MG63 (cell line): ENCODE results near the gene IL1A. TPM values are rescaled to one million over a fixed set of nuclear protein-coding genes. Genes with fewer than 3 reads are reported as not detected.

ENCODE experiments used
- DNase-seq: peaks from one replicate; pipeline ENCODE4 v3.0.0-alpha.2; 2020
- H3K27me3 ChIP-seq: fragments of 250-450 bp; sonication (Bioruptor Pico); 2 replicates; pipeline ENCODE4 v1.5.1; 2020; ENCODE audit warnings: mild to moderate bottlenecking, moderate library complexity
- H3K36me3 ChIP-seq: fragments of 250-450 bp; sonication (Bioruptor Pico); 2 replicates; pipeline ENCODE4 v1.5.1; 2020; ENCODE audit warnings: mild to moderate bottlenecking, moderate library complexity
- H3K4me3 ChIP-seq: fragments of 250-450 bp; sonication (Bioruptor Pico); 2 replicates; pipeline ENCODE4 v1.5.1; 2020; ENCODE audit warnings: mild to moderate bottlenecking, moderate library complexity
- H3K9me3 ChIP-seq: fragments of 250-450 bp; sonication (Bioruptor Pico); 2 replicates; pipeline ENCODE4 v1.5.1; 2020; ENCODE audit warnings: mild to moderate bottlenecking, moderate library complexity
- total RNA-seq: library from RNA; depleted of rRNA; stranded (reverse); fragments of >200 nt; shearing (Covaris generic); gene quantifications from 2 replicates; pipeline ENCODE4 v1.2.3, GENCODE V29; 2014; ENCODE audit warnings: low replicate concordance

The IL1A gene
- total RNA-seq, 1 experiment from 2014 or later, result 2.1 TPM

- no peak overlapping the region for H3K4me3 ChIP-seq
- no peak for DNase-seq
- H3K36me3 ChIP-seq, result no peaks in the 10 kb centered on the region; the same call in 1 of the 2 replicates
- no peaks in the 10 kb centered on the region for H3K27me3 ChIP-seq
- no peaks in the 10 kb centered on the region for H3K9me3 ChIP-seq
Observed at GRCh38 chr2:112821682-112822081, 37.4 kb upstream of the IL1A start.

DNA sequence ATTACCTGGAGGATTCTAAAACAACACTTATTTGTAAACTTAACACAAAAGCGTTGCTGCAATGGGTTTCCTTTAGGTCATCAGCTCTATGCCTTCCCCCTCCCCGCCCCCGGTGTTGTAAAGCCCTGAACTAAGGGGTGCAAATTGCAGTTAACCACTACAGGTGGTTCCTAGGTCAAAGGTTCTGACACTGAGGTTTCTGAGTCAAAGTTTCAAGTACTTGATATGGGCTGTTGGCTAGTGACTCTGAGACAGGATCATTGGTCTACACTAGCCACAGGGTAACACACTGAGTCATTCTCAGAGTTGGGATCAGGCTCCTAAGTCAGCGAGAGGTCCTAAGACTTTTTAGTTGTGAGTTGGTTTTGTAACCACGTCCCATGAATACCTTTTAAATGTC is 36.8 kb upstream of the IL1A start:
- Histone ChIP-seq H3K4me3 (no peak overlapping the region), H3K36me3 (no peaks in the 10 kb centered on the region; the same call in 1 of the 2 replicates), H3K9me3 (no peaks in the 10 kb centered on the region), H3K27me3 (no peaks in the 10 kb centered on the region)
- no peak for DNase-seq

DNA sequence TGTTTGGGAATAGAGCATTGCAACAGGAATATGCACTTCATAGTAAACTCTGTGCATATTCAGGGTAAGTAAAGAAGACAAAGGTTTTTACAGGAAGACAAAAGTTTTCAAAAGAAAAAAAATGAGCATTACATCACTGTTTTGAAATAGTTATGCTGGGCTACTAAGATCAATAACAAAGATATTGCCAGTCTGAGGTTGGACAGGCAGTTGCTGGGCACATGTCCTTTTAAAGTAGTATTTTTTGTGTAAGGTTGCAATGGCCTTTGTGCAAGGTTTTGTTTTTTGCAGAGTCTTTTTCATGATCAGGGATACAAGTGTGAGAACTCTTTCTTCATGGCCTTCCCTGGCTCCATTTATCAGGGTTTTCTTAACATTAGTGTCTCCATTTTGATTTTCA is 36.0 kb upstream of the IL1A start:
- no peak overlapping the region for H3K4me3 ChIP-seq
- H3K27me3 ChIP-seq, result no peaks in the 10 kb centered on the region
- no peaks in the 10 kb centered on the region for H3K9me3 ChIP-seq
- DNase-seq, result no peak
- H3K36me3 ChIP-seq, result no peaks in the 10 kb centered on the region; the same call in 1 of the 2 replicates

- Histone ChIP-seq H3K27me3 (no peaks in the 10 kb centered on the region), H3K9me3 (no peaks in the 10 kb centered on the region), H3K4me3 (no peak overlapping the region), H3K36me3 (no peaks in the 10 kb centered on the region)
- DNase-seq, result no peak
Observed at GRCh38 chr2:112819081-112819480, 34.8 kb upstream of the IL1A start.

DNA sequence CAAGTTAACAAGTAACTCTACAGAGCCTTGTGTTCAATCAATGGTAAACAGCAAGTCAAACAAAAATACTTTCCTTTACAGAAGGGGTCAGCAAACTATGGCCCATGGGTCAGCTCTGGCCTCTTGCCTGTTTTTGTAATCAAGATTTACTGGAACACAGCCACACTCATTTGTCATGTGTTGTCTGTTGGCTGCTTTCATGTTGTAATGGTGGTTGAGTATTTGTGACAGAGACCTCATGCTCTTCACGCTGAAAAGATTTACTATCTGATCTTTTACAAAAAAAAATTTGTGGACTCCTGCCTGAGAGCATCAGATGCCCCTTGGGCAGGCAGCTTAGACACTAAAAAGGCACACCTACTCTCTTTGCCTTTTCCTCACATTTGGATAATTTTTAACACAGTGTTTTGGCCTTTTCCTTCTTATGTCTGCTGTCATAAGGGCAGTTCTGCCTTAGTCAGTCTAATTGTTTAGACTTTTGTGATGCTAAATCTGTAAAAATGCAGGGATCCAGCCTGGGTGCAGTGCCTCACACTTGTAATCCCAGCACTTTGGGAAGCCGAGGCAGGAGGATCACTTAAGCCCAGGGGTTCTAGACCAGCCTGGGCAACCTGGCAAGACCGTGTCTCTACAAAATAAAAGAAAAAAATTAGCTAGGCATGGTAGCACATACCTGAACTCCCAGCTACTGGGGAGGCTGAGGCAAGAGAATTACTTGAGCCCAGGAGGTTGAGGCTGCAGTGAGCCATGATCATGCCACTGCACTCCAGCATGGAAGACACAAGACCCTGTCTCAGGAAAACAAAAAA is 34.0 kb upstream of the IL1A start:
- Histone ChIP-seq H3K36me3 (no peaks in the 10 kb centered on the region), H3K4me3 (no peak overlapping the region), H3K27me3 (no peaks in the 10 kb centered on the region), H3K9me3 (no peaks in the 10 kb centered on the region)
- no peak for DNase-seq

- no peak overlapping the region for H3K4me3 ChIP-seq
- no peaks in the 10 kb centered on the region for H3K36me3 ChIP-seq
Observed at GRCh38 chr2:112817082-112817689, 32.9 kb upstream of the IL1A start.

GRCh38 chr2:112814278-112814677 is 30.0 kb upstream of the IL1A start:
- no peaks in the 10 kb centered on the region for H3K36me3 ChIP-seq
- no peaks in the 10 kb centered on the region for H3K9me3 ChIP-seq
- no peaks in the 10 kb centered on the region for H3K27me3 ChIP-seq
- peak; percentile 79 for DNase-seq
- H3K4me3 ChIP-seq, result no peak overlapping the region

More at GRCh38 chr2:112817082-112817689, 32.9 kb upstream of the IL1A start:
- no peaks in the 10 kb centered on the region for H3K27me3 ChIP-seq
- DNase-seq, result no peak
- H3K9me3 ChIP-seq, result no peaks in the 10 kb centered on the region

DNA sequence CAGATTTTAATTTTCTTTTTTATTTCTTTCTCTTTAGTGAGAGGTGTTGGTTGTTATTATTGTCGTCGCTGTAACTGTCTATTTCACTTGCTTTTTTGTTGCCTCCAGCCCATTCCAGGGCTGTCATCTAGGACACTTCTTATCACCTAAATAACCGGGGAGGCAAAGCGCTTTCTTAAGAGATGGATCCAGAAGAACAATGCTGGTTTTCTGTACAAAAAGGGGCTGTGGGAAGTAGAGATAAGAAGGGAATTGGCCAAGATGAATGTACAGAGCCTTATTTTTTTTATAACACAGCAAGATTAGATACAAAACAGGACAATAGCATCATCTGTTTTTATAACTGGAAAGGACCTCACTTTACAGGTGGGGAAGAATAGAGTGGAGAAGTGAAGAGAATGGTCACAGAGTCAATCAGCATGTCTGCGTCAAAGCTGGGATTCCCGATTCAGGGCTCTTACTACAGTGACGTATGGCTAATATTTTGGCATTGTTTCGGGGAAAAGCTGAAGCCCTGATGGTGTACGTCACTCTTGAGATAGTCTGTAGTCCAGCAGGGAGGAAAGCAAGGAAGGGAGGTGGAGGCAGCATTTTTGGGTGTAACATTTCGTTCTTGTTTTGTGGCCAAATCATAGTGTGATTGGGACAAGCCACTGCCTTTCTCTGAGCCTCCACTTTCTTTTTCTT is 29.1 kb upstream of the IL1A start:
- Histone ChIP-seq H3K4me3 (no peak overlapping the region), H3K36me3 (no peaks in the 10 kb centered on the region), H3K9me3 (no peaks in the 10 kb centered on the region), H3K27me3 (no peaks in the 10 kb centered on the region)
- no peak for DNase-seq

DNA sequence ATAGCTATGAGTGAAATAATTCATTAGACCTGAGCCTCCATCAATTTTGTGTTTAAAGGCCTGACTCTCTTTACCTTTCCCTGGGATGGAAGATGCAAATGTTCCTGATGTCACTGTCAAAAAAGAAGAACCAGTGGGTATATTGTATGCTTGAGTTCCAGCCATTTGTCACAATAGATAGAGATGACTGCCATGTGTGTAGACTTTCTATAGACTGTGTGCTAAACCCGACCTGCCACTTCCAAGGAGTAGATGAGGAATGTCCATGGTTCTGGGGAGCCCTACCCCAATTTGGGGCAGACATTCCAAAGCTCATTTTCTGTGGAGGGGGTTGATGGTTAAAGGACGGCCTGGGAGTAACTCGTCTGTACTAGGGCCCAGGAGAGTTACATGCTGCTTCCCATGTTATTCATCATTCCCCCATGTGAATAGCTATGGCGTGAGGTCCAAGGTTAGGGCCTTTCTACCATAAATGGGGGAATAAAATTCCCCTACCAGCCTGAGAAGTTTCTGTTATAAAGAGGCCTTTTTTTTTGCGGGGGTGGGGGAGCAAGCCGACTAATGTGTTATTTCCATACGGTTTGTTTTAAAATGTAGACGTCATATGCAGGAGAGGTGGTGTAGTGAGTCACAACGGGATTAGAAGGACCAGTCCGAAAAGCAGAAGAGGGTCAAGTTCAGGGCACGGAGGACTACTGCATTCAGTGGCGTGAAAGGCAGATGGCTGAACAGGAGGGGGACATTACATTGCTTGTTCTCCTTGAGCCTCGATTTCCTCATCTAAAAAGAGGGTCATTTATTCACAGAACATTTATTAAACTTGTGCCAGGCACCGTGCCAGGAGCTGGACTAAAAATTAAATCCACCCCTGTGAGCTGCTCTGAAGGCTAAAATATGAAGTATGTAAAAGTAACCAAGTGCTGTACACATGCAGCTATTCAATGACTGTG is 28.3 kb upstream of the IL1A start:
- Histone ChIP-seq H3K27me3 (no peaks in the 10 kb centered on the region), H3K9me3 (no peaks in the 10 kb centered on the region), H3K4me3 (no peak overlapping the region), H3K36me3 (no peaks in the 10 kb centered on the region)
- peak; percentile 71 for DNase-seq

GRCh38 chr2:112811841-112812306 is 27.6 kb upstream of the IL1A start:
- H3K4me3 ChIP-seq, result no peak overlapping the region
- no peaks in the 10 kb centered on the region for H3K27me3 ChIP-seq
- H3K9me3 ChIP-seq, result no peaks in the 10 kb centered on the region
- H3K36me3 ChIP-seq, result no peaks in the 10 kb centered on the region
- peak; percentile 79 for DNase-seq

- H3K9me3 ChIP-seq, result no peaks in the 10 kb centered on the region
- no peak overlapping the region for H3K4me3 ChIP-seq
- no peaks in the 10 kb centered on the region for H3K36me3 ChIP-seq
- no peaks in the 10 kb centered on the region for H3K27me3 ChIP-seq
- DNase-seq, result no peak
Observed at GRCh38 chr2:112811276-112811831, 27.1 kb upstream of the IL1A start.

DNA sequence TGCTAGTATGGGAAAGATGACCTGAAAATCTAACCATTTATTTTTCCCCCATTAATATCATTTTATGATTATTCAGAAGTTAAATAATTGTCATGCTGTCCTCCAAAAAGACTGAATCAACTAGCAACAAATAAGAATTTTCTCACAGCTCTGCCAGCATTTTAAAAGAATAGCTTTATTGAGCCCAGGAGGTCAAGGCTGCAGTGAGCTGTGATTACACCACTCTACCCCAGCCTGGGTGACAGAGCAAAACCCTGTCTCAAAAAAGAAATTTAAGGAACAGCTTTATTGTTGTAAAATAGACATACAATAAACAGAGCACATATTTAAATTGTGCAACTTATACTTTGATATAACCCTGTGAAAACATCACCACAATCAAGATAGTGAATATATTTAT is 24.8 kb upstream of the IL1A start:
- H3K4me3 ChIP-seq, result no peak overlapping the region
- no peaks in the 10 kb centered on the region for H3K36me3 ChIP-seq
- DNase-seq, result no peak
- H3K27me3 ChIP-seq, result no peaks in the 10 kb centered on the region
- H3K9me3 ChIP-seq, result no peaks in the 10 kb centered on the region

DNA sequence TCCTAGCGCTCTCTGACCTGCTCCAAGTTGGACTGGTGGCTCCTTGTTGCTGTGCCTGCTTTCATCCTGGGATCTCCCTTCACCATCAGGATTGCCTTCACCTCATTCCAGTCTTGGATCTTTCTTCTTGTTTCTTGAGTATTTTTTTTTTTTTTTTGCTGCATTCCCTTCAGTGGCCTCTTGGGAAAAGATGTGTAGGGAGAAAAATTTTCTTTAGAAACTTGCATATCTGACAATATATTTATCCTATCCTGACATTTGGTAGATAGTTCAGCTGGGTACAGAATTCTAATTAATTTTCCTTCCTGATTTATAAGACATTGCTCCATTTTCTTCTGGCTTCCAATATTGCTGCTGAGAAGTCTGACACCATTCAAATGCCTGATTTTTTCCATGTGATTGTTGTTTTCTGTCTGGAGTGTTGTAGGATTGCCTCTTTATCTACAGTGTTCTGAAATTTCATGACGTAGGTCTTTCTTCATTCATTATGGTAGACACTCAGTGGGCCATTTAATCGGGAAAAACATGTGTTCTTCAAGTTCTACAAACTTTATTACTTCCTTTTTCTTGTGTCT is 23.0 kb upstream of the IL1A start:
- no peak for DNase-seq
- Histone ChIP-seq H3K9me3 (no peaks in the 10 kb centered on the region), H3K4me3 (no peak overlapping the region), H3K27me3 (no peaks in the 10 kb centered on the region), H3K36me3 (no peaks in the 10 kb centered on the region)

- H3K4me3 ChIP-seq, result no peak overlapping the region
- no peaks in the 10 kb centered on the region for H3K9me3 ChIP-seq
- no peaks in the 10 kb centered on the region for H3K36me3 ChIP-seq
- DNase-seq, result no peak
- no peaks in the 10 kb centered on the region for H3K27me3 ChIP-seq
Observed at GRCh38 chr2:112805542-112805941, 21.2 kb upstream of the IL1A start.

DNA sequence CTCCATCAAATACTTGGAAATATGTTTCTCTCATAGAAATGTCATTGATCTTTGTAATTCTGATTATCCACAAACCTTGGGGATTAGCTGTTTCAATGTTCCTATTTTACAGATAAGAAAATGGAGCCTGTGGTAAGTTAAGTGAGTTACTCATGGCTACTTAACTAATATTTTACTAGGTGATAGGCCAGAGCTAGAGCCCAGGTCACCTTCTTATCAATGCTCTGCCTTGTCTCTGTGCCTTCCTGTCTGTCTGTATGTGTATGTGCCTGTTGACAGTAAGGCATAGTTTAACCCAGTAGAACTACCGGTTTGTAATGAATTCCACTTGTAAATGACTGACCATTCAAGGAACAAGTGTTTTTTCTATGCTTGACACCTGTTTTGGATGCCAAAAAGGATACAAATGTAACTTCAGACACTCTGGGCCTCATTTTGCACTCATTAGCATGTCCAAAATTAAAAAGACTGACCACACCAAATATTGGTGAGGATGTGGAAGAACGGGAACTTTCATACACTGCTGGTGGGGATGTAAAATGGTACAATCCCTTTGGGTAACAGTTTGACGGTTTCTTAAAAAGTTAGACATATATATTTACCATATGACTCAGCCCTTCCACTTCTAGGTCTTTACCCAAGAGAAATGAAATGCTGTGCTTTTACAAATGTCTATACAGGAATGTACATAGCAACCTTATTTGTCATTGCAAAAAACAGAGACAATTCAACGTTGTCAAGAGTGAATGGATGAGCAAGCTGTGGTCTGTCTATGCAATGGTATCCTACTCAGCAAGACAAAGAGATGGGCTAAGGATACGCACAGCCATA is 19.6 kb upstream of the IL1A start:
- Histone ChIP-seq H3K27me3 (no peaks in the 10 kb centered on the region), H3K4me3 (no peak overlapping the region), H3K36me3 (no peaks in the 10 kb centered on the region), H3K9me3 (no peaks in the 10 kb centered on the region)
- no peak for DNase-seq
